HEK293 (cell line): ENCODE results near the gene DLD.

ENCODE experiments used
- BCL6B ChIP-seq: fragments of 450-650 bp; formaldehyde crosslinking; IDR thresholded peaks from 2 replicates; pipeline ENCODE4 v1.5.1; 2017; ENCODE audit warnings: missing biosample characterization, missing genetic modification characterization
- CTCF ChIP-seq: fragments of 450-650 bp; formaldehyde crosslinking; IDR thresholded peaks from 2 replicates; pipeline ENCODE4 v1.5.1; 2016; ENCODE audit warnings: missing biosample characterization, missing genetic modification characterization
- MYNN ChIP-seq: fragments of 450-650 bp; formaldehyde crosslinking; IDR thresholded peaks from 2 replicates; pipeline ENCODE4 v1.5.1; 2016; ENCODE audit warnings: missing biosample characterization, missing genetic modification characterization, borderline replicate concordance
- PBX3 ChIP-seq: sonication (generic); formaldehyde crosslinking; IDR thresholded peaks from 2 replicates; pipeline ENCODE4 v1.8.1; 2022; ENCODE audit warnings: mild to moderate bottlenecking, moderate library complexity, missing genetic modification reagents
- RBAK ChIP-seq: fragments of 450-650 bp; formaldehyde crosslinking; IDR thresholded peaks from 2 replicates; pipeline ENCODE4 v1.5.1; 2016; ENCODE audit warnings: missing biosample characterization, missing genetic modification characterization
- SP3 ChIP-seq: fragments of 450-650 bp; formaldehyde crosslinking; IDR thresholded peaks from 2 replicates; pipeline ENCODE4 v1.5.1; 2016; ENCODE audit warnings: missing biosample characterization, missing genetic modification characterization
- YY2 ChIP-seq: fragments of 450-650 bp; formaldehyde crosslinking; IDR thresholded peaks from 2 replicates; pipeline ENCODE4 v1.5.1; 2016; ENCODE audit warnings: missing biosample characterization, missing genetic modification characterization
- ZBTB10 ChIP-seq: fragments of 450-650 bp; formaldehyde crosslinking; IDR thresholded peaks from 2 replicates; pipeline ENCODE4 v1.5.1; 2016; ENCODE audit warnings: missing biosample characterization, missing genetic modification characterization
- ZFP41 ChIP-seq: fragments of 450-650 bp; formaldehyde crosslinking; IDR thresholded peaks from 2 replicates; pipeline ENCODE4 v1.5.1; 2016; ENCODE audit warnings: missing biosample characterization, missing genetic modification characterization, borderline replicate concordance
- ZIC2 ChIP-seq: fragments of 450-650 bp; formaldehyde crosslinking; IDR thresholded peaks from 2 replicates; pipeline ENCODE4 v1.5.1; 2016; ENCODE audit warnings: missing biosample characterization, missing genetic modification characterization
- ZNF148 ChIP-seq: fragments of 450-650 bp; formaldehyde crosslinking; IDR thresholded peaks from 2 replicates; pipeline ENCODE4 v1.5.0; 2017; ENCODE audit warnings: missing biosample characterization, missing genetic modification characterization, borderline replicate concordance
- ZNF2 ChIP-seq: fragments of 450-650 bp; formaldehyde crosslinking; IDR thresholded peaks from 2 replicates; pipeline ENCODE4 v1.5.1; 2016; ENCODE audit warnings: missing biosample characterization, missing genetic modification characterization
- ZNF221 ChIP-seq: fragments of 450-650 bp; formaldehyde crosslinking; IDR thresholded peaks from 2 replicates; pipeline ENCODE4 v1.5.1; 2017; ENCODE audit warnings: missing biosample characterization, missing genetic modification characterization, borderline replicate concordance
- ZNF354C ChIP-seq: fragments of 450-650 bp; formaldehyde crosslinking; IDR thresholded peaks from 2 replicates; pipeline ENCODE4 v1.5.1; 2016; ENCODE audit warnings: missing biosample characterization, missing genetic modification characterization, low read depth, borderline replicate concordance
- ZNF362 ChIP-seq: fragments of 450-650 bp; formaldehyde crosslinking; IDR thresholded peaks from 2 replicates; pipeline ENCODE4 v1.5.1; 2016; ENCODE audit warnings: missing biosample characterization, missing genetic modification characterization
- ZNF449 ChIP-seq: fragments of 450-650 bp; formaldehyde crosslinking; IDR thresholded peaks from 2 replicates; pipeline ENCODE4 v1.5.1; 2017; ENCODE audit warnings: missing biosample characterization, mild to moderate bottlenecking, missing genetic modification characterization, moderate library complexity
- ZNF521 ChIP-seq: fragments of 450-650 bp; formaldehyde crosslinking; IDR thresholded peaks from 2 replicates; pipeline ENCODE4 v1.5.1; 2017; ENCODE audit warnings: missing biosample characterization, mild to moderate bottlenecking, missing genetic modification characterization
- ZNF624 ChIP-seq: fragments of 450-650 bp; formaldehyde crosslinking; IDR thresholded peaks from 2 replicates; pipeline ENCODE4 v1.5.1; 2017; ENCODE audit warnings: missing biosample characterization, missing genetic modification characterization
- ZNF639 ChIP-seq: fragments of 450-650 bp; formaldehyde crosslinking; IDR thresholded peaks from 2 replicates; pipeline ENCODE4 v1.5.1; 2016; ENCODE audit warnings: missing biosample characterization, missing genetic modification characterization
- ZNF776 ChIP-seq: fragments of 450-650 bp; formaldehyde crosslinking; IDR thresholded peaks from 2 replicates; pipeline ENCODE4 v1.5.0; 2017; ENCODE audit warnings: missing biosample characterization, missing genetic modification characterization, borderline replicate concordance
- ZSCAN18 ChIP-seq: fragments of 450-650 bp; formaldehyde crosslinking; IDR thresholded peaks from 2 replicates; pipeline ENCODE4 v1.5.1; 2016; ENCODE audit warnings: missing biosample characterization, missing genetic modification characterization

Gene DLD

GRCh38 chr7:107890962-107891635, at the start of gene DLD (continued):
- no peak for TF ChIP-seq CTCF (tag by site-specific recombination)
- peak; percentile 49; the same call in 1 of the 2 replicates for TF ChIP-seq ZIC2 (tag by site-specific recombination)
- no peak for TF ChIP-seq ZFP41 (tag by site-specific recombination)
- no peak for TF ChIP-seq BCL6B (tag by site-specific recombination)
- TF ChIP-seq ZSCAN18 (tag by site-specific recombination): no peak
- TF ChIP-seq SP3 (tag by site-specific recombination): peak; percentile 83
- TF ChIP-seq ZNF362: no peak
- TF ChIP-seq ZBTB10: no peak
- peak; percentile 91 for TF ChIP-seq ZNF449 (tag by site-specific recombination)
- no peak for TF ChIP-seq ZNF776 (tag by site-specific recombination)
- TF ChIP-seq ZNF354C (tag by site-specific recombination): no peak
- TF ChIP-seq YY2 (tag by site-specific recombination): peak; percentile 40; the same call in 1 of the 2 replicates
- TF ChIP-seq ZNF221 (tag by site-specific recombination): no peak
- no peak for TF ChIP-seq RBAK (tag by site-specific recombination)
- TF ChIP-seq ZNF624: no peak
- no peak for TF ChIP-seq MYNN
- TF ChIP-seq ZNF521 (tag by site-specific recombination): no peak
- TF ChIP-seq ZNF639 (tag by site-specific recombination): no peak
- peak; percentile 71; the same call in 1 of the 2 replicates for TF ChIP-seq ZNF2 (tag by site-specific recombination)
- TF ChIP-seq PBX3: no peak
- TF ChIP-seq ZNF148: no peak
